SHP77 treated with DMSO at 0.1 percent for 48 hours (cell line): ENCODE data around the gene HMG20A.

Experiments used
- DNase-seq: peaks from one replicate; lab custom pipeline; 2025; lab: John Stamatoyannopoulos, UW

HMG20A gene

DNA sequence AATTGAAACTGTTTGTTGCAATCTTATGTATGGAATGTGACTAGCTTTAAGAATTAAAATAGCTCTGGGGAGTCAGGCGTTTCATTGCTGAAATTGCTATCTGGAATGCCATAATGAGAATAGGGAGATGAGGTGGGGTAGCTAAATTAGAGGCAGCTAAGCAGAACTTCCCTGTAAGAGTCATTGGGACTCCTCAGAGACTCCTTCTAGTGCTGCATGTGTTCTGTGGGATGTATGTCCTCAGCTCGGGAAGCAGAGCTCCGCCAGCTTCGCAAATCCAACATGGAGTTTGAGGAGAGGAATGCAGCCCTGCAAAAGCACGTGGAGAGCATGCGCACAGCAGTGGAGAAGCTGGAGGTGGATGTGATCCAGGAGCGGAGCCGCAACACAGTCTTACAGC, 57.4 kb downstream of the HMG20A start:
- DNase-seq: no peak

DNA sequence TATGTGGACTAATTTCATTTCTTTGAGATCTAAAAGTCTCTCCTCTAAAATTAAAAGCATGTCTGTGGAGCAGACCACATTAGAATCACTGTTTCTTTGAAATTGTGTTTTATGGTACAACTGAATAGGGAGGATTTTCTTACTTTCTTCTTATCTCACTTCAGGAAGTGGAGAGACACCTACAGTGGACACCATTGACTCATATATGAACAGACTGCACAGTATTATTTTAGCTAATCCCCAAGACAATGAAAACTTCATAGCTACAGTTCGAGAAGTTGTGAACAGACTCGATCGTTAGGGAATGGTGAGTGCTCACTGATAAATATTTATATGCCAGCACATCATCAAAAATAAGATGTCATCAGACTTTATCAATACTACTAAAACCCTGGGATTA, 58.3 kb downstream of the HMG20A start:
- DNase-seq: no peak

DNA sequence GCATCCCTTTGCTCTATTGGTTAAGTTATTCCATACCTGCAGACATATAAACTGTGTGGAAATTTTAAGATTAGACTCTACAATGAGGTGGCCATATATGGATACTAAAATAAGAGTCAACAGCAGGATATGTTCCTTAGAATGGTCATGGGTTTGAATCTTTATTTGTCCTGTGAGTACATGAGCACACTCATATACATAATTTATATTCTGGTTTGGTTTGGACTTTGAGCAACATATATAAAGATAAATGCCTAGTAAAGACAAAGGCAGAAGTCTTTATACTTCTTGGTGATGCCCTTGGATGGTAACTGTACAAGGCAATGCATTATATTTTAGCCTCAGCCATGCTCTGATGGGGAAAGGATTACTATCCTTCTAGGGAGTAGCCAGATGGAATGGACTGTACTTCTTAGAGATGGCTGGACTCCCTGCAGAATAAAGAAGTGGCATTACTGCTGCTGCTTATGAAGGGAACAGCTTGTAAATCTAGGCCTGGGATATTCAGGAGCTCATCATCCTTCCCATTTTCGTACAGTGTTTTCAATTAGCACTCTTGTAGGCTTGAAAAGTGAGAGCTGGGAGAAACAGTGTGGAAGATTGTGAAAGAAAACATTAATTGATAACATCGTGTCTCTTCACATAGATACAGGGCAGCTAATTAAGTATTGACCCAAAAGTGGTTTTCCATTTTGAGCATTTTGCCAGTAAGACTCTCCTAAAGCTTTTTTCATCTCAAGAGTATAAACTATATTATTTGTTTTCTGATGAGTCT, 60.4 kb downstream of the HMG20A start:
- DNase-seq: no peak

DNA sequence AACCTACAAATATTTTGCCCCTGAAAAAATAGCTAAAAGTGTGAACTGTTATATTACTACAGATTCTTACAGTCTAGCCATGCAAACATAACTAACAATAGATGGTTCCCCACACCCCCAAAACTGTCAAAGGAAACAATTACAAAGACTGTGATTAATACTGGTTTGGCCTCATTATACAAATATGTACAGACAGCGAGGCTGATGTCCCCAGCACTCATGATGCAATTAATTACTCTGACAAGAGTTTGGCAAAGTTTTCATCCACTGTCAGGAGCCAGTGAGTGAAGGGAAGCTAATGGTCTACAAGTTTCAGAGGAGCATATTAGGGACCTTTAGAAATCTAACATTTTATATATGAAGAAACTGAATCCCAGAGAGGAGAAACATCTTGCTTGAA, 61.0 kb downstream of the HMG20A start:
- no peak for DNase-seq

DNA sequence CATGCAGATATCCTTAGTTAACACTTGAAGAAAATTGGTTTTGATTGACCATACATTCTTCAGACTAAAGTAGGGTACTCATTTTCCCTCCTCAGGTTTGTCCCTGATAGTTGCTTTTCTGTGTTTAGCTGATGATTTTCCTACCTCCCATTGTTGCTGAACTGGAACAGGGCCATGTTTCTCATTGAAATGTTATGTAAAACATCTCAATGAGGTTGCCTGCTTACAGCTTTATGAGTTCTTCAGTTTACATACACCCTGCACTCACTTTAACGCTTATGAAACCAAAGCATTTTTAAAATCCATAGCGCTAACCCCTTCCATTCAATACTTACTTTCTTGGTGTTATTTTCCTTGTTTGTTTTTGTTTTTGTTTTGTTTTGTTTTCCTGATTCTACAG, 61.9 kb downstream of the HMG20A start:
- DNase-seq: no peak

DNA sequence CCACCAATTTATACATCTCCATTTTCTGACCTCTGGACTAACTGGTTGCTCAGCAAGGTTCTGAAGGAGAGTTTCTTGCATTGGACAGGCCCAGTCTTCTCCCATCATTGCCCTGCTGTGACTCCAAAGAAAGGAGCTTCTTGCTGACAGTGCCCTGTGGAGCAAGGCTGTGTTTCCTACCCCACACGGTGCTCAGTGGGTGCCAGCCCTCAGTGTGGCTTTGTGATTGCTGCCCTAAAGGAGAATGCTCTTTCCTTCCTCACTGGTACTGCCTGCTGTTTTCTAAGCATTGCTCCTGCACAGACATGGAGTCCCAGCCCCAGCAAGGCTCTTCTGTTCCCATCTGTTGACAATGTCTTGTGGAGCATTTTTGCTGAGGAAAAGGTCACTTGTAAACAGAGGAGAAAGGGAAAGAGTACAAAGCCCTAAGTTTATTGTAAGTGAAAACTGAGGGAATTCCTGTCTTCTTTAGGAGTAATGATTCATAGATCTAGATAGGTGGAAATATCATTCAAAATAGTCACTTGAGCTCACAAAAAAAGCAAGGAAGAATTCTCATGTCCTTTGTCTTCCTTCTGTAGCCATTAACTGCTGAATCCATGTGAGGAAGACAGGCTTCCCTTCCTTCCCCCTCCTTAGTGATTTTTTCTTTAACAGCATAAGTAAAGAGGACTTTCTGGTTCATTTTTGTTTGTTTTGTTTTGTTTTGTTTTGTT, 62.9 kb downstream of the HMG20A start:
- no peak for DNase-seq

DNA sequence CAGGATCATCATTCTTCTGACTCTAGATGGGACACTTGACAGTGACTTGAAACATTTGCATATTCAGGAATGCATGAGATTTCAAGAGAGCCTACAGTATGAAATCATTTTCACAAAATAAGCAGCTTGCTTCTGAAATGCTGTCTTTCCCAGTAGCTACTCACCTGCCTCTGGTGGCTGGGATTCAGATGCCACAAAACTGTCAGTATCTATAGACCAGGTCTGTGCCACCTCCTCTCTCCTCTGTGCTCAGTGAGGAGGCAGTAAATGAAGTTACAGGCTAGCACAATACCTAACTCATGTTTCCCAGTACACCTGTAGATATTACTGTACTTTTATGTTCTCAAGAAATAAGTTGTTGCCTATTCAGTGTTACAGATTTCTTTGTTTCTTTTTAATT, 64.3 kb downstream of the HMG20A start:
- DNase-seq: no peak

DNA sequence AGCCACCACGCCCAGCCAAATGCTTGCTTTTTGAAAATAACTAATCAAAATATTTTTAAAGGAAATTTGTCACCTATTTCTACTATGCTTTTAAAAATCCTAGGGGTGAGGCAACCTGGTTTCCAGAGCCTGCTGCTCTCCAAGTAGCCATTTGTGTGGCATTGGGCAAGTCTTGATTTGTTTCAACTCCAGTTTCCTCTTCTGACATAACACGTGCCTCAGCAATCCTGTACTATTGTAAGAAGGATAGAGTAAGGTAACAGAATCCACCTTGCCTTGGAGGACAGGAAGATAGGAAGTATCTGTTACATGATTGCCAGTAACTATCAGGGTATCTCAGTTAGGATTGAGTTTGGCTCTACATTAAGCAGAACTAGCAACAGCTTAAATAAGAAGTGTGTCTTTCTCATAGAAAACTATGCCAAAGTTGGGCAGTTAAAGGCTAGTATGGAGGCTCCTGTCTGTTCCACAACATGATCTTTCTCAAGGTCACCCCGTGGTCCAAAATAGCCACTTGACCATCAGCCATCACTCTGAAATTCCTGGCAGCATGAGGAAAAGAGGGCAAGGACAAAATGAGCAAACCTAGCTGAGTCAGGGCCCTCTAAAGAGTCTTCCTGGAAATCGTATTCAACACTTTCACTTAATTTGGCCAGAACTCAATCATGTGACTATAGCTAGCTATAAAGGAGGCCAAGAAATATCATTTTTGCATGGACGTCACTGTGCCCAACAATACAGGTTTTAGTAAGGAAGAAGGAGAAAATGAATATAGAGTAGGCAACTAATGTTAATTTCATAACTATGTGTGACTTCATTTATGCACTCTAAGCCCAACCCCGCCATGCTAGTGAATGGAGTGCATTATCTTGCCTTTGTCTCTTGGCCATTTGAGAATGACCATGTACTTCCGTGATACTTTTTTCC, 66.1 kb downstream of the HMG20A start:
- no peak for DNase-seq

DNA sequence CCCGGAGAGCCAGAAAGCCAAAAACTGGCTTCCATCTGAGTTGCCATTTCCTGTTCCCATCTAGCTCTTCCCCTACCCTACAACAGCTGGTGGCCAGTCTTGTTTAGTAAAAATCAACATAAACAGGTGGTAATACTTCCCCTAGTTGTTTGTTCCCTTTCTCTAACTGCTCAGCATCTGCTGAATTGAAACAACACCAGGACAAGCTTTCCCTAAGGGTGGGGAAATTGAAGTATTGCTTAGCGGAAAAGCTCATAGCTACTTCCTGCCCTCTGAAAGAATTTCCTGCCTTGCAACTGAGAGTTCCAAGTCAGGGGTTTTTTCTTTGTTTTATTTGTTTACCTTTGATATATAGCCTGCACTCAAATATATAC, 66.8 kb downstream of the HMG20A start:
- DNase-seq: no peak

DNA sequence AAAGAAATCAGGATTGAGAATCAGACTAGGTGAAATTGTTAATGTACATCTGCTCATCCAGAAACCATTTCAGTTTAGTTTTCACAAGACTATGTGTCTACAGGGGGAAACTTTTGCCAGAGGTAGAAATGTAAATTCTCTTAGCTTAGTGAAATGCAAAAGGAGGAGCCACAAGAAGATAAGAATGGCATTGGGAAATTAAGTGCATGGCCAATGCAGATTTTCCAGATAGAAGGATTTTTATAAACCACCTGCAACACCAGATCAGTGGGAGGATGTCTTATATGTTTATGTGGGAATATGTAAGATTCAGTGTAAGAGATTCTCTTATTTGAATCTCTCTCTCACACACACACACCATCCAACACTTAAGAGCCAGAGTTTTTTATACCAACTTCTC, 67.2 kb downstream of the HMG20A start:
- DNase-seq: no peak

DNA sequence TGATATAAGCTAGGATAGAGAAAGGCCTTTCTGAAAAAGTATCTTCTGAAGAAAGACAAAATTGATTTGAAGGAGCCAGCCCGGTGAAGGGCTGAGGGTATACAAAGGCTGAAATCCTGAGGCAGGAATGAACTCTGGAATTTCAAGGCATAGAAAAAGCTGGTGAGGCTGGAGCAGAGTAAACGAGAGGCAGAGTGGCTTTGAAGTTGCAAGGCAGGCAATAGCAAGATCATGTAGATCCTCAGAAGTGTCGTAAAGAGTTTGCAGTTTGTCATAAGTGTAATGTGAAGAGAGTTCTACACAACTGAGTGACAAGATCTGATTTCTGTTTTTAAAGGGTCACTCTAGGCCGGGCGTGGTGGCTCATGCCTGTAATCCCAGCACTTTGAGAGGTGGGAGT, 69.0 kb downstream of the HMG20A start:
- no peak for DNase-seq

DNA sequence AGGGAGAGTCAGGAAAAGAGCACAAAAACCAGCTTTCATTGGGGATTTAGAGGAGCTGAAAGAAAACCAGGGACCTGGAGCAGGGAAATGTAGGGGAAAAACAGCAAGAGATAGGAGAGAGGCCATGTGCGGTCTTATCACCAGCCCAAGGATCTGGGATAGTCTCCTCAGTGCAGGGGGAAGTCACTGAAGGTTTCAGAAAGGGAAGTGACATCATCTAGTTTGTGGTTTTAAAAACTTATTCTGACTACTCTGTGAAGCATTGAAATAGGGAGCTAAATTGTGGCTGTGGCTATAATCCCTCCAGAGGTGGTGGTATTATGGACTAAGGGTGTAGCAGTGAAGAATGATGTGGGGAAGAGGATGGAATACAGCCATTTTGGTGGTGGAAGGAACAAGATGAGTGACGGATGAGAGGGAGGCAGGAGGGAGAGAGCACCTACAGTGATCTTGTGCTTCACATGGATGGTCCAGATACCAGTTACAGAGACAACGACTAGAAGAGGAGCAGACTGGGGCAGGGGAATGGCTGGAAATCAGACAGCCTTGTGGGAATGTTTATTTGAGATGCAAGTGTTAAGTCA, 72.7 kb downstream of the HMG20A start:
- no peak for DNase-seq

DNA sequence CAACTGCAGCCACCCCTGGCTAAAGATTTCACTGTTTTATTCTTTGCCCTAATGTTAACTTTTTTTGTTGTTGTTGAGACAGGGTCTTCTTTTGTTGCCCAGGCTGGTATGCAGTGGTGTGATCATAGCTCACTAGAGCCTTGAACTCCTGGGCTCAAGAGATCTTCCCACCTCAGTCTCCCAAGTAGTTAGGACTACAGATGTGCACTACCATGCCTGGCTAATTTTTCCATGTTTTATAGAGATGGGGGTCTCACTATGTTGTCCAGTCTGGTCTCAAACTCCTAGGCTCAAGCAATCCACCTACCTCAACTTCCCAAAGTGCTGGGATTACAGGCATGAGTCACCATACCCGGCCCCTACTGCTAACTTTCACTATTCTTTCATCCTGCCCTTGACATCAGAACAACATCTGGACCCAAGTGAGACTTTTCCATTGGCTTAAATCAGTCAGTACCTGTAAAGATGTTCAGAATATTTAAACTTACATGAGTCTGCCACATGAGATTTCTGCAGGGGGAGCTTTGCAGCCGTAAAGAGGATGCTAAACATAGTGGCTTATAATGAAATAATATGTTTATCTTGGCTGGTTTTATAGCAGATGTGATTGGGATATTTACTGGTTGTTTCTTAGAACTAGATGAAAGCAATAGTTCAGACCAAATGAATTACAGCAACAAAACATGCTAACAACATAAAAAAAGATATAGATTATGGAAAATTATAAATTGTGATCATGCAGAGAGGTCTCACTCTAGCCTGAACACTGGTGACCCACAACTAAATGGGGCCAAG, 73.6 kb downstream of the HMG20A start:
- no peak for DNase-seq

DNA sequence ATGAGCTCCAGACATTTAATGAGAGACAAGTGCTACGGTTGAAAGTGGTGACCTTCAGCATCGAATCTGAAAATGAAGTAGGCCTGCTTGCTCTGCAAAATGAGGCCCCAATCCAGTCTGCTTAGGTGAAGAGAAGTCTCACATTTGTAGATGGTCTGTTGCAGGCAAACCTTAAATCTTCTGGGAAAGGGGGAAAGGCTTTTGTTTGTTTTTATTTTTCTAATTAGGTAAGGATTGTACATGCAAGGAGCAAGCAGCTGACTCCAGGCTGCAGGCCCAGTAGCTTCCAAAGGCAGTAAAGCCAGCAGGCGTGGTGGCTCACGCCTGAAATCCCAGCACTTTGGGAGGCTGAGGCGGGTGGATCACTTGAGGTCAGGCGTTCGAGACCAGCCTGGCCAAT, 74.3 kb downstream of the HMG20A start:
- no peak for DNase-seq

DNA sequence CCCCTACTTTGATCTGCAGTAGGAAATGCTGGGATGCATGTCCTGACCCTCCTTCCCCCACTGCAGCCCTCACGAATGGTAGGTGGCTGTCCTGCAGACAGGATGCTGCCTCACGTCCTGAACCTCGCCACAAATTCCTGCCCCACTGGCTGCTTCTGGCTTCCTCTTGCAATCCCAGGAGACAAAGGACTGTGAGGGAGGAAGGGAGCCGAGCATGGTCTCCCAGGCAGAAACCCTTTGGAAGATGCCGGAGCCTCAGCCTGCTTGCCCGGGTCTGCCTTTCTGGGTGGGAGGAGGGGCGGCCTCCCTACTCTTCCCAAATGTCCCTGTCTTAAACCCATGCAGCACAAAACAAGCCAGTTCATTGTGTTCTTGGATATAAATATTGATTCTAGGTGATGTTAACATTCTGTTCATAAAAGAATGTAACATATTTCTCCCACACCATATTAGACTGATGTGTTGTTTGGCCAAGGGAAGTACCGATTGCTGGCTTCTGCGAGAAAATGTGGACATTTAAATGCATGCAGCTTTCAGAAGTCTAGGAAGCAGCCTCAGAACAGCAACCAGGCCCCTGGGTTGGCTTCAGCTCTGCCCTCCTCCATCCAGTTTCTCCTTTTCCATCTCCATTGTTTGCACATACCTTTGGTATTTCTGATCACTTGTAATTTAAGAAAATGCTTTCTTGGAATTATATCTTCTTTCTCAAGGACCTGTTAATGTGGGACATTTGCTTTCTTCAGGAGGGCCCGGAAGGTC, 75.3 kb downstream of the HMG20A start:
- no peak for DNase-seq

DNA sequence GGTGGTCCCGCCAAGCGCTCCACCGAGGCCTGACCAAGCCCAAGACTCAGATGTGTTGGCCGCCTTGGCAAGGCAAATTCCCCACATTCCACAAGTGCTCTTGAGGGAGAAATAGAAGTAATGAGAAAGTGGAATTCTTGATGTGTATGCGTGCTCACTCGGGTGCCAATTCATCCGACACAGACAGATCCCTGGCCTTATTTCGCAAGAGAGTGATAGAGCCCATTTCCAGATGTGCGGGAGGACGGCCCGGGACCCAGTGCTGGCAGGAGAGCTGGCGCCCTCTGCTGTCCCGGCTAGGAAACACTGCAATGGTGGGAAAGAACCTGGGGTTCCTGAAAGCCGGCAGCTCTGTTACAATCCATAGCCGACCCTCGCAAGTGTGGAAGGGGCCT, 76.0 kb downstream of the HMG20A start:
- peak; percentile 49 for DNase-seq

DNA sequence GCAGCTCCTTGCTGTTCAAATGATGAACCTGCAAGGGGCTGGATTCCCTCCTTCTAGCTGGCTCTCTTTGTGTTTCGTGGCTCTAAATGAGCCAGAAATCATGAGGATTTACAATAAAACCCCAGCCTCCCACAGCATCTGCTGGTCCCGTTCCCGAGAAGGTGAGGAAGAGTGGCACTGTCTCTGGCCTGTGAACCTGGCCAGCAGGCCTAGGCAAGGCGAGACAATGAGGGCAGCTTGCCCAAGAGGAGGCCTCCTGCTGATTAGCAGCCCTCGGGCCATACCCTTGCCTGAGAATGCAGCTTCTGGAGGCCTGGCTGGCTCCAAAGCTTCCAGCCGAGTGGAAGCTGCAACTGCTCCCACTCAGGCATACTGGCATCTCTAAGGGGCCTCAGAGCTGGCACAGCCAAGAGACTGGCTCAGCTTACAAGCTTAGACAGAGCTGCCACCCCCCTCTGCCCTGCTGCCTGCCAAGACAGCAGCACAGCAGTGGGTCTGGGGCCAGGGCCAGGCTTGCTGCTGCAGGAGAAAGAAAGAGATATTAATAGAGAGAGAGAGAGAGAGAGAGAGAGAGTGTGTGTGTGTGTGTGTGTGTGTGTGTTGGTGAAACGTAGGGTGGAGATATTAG, 76.5 kb downstream of the HMG20A start:
- DNase-seq: no peak

DNA sequence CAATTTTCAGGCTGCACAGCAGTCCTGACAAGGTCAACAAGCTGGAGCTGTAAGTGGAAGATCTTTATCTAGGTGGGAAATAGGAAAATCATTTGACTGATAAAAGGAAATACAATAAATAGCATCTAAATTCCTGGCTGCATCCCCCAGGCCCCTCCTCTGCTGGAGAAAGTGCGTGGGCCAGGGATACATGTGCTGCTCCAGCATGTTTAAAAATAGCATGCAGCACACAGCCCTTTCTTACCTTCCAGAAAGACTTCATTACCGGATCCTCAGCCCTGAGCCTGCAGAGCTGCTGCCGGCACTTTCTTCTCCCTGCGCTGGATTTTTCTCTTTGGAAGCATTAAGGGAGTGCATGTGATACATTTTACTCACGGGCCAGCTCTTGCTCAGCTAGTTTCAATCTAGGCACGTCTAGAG, 77.3 kb downstream of the HMG20A start:
- DNase-seq: no peak

DNA sequence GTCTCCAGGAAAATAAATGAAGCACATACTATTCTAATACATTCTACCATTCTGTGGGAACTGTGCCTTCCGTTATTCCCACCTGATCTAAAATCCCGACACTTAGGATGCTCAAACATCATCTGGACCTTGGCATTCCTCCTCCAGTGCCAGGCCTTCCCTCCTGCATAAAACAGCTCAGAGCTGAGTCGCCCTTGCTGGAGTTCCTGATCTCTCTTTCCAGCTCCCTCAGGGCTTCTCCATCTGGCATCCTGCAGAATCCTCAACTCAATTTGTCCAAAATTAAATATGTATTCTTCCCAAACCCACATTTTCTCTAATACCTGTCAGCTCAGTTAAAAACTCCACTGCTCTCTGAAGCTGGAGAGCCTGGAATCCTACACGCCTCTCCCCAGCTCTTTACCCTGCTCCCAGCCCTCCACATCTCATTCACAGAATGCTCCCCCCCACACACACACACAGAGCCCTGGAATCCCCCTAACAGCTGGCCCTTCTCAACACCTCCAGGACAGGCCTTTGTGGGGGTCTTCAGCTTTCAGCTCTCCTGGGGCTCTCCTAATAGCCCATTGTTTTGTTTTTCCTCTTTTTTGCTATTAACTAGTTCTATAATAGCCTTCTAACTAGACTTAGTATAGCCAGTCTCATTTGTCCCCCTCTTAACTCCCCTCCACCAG, 78.5 kb downstream of the HMG20A start:
- DNase-seq: no peak

DNA sequence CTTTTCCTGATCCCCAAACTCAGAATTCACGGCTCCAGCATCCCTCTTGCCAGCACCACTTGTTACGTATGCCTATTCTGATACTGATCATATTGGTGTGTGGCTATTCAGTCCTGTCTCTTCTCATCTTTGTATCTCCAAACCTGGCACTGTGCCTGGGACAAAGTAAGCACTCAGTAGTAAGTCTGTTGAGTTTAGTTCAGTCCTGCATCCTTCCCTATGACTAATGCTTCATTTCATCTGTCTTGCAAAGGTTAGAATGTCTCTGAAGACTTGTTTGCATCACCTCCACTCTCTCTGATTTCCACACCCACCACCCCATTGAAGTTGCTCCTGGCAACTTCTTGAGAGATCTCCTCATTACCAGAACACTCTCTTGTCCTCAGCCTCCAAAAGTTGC, 80.3 kb downstream of the HMG20A start:
- DNase-seq: no peak
